NK-92 (cell line): ENCODE measurements around the gene CELA2A.
"Not testable (repeated sequence)": the region's sequence is repeated elsewhere in the genome, so short reads cannot be mapped to it uniquely, and the experiment has no call there.

Experiments
- DNase-seq: peaks from one replicate; lab custom pipeline; 2025; ENCODE audit not compliant: unreplicated experiment; lab: John Stamatoyannopoulos, UW

CELA2A gene

DNA sequence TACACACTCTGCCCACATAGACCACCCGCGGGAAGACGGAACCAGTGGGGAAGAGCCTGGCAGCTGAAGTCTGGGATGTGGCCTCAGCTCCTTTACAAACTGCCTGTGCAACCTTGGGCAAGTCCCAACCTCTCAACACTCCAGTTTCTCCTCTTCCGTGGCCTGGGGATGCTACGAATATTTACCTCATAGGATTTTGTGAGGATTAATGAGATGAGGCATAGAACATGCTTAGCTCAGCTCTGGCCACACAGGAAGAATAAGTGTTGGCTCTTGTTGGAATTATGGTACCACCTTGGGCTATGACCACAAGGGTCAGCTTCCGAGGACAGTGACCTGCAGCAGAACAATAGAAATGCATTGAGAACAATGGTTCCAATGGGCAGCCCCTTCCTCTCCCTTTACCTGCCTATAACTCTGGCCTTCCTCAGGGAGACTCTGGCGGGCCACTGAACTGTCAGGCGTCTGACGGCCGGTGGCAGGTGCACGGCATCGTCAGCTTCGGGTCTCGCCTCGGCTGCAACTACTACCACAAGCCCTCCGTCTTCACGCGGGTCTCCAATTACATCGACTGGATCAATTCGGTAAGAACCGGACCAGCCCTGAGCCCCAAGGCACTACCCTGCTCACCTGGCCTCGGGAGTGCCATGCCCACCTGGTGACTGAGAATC is 10.6 kb downstream of the CELA2A start:
- not testable (repeated sequence) for DNase-seq

DNA sequence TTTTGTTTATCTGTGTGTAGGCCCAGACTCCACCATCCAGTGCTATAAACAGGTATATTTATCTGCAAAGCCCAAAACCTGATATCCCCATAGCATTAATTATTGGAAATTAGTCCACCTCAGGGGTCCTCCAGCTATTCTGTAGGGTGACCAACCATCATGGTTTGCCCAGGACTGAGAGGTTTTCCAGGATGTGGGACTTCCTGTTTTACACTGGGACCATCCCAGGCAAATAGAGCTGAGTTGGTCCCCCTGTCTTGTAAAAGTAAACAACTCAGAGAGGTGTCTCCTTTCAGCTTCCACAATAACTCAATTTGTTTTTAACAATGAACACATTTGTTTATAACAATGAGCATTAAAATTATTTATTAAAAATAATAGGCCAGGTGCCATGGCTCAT is 11.6 kb downstream of the CELA2A start:
- no peak for DNase-seq

DNA sequence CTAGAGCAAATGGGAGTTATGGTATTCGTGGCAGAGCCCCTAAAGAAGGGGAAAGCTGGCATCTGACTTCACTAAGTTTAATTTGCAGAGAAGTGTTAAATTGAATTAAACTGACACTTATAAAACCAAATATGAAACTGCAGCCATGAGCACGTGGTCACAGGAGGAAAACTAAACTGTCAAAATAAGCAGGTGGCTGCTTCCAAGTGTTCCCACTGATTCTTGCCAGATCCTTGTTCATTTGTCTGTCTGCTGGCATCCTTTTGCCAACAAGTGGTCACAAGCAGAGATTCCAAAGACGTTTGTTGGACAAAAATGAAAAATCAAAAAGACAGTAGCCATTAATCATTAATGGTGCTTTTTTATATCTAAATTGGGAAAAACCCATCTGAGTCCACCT is 12.8 kb downstream of the CELA2A start:
- no peak for DNase-seq

DNA sequence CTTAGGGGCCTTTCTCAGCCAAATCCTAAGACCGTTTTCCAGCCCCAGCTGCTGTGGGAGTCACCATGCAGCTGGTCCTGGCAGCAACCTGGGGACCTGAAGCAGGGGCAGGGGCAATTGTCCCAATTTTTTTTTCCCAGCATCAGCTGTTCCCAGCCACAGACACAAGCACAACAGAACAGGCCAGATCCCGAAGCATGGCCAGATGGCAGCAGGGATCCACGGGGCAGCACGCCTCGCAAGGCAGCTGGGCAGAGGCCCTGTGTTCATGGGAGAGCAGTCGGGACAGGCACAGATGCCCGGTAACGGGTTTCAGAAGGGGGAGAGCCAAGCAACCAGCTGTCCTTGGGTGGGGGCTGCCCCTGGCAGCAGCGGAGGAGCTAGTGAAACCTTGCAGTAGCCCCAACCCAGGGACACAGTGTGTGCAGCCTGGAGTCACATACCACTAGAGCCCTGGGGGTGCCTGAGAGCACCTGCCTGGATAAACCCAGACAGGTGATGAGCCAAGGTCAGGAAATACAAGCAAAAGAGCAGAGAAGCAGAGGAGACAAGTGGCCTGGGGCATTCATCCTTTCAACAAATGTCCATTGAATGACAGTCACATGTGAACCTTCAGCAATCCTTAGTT is 13.4 kb downstream of the CELA2A start:
- DNase-seq, result not testable (repeated sequence)

DNA sequence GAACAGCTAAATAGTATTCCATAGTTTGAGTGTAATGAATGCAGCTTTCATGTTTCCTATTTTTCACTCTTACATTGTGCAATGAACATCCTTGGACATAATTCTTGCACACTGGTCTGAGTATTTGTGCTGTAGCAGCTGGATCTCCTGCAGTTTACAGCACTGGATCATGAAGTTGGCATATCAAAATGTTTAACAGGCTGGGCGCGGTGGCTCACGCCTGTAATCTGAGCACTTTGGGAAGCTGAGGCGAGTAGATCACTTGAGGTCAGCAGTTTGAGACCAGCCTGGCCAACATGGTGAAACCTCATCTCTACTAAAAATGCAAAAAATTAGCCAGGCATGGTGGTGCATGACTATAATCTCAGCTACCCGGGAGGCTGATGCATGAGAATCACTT is 14.5 kb downstream of the CELA2A start:
- DNase-seq, result not testable (repeated sequence)

DNA sequence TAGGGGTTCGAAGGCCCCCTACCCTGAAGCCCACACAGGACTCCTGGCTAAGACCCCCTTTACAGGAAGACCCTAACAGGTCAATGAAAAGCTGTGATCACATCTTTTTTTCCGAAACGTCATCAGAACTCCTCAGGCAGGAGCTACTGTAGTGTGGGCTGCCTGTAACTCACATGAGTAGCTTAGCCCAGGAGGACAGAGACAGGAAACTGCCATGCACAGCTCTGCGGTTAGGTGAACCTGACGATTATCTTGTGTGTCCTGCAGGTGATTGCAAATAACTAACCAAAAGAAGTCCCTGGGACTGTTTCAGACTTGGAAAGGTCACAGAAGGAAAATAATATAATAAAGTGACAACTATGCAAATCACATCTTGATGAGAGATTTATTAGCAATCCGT is 15.2 kb downstream of the CELA2A start:
- not testable (repeated sequence) for DNase-seq

DNA sequence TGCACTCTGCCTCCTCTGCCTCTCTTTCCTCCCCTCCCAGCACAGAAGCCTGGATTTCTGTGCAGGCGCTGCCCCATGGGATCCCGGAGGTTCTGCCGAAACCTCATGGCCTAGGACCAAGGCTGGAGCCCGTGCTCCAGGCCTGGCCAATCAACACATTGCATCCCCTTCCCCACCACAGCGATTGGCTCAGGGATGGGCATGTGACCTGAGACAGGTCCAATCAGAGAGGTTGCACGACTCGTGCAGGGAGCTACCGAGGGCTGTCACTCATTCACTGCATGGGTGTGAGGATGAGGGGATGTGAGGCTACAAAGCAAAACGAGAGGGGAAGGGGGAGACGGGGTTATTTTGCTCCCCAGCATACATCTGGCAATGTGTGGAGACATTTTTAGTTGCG is 16.1 kb downstream of the CELA2A start:
- no peak for DNase-seq

DNA sequence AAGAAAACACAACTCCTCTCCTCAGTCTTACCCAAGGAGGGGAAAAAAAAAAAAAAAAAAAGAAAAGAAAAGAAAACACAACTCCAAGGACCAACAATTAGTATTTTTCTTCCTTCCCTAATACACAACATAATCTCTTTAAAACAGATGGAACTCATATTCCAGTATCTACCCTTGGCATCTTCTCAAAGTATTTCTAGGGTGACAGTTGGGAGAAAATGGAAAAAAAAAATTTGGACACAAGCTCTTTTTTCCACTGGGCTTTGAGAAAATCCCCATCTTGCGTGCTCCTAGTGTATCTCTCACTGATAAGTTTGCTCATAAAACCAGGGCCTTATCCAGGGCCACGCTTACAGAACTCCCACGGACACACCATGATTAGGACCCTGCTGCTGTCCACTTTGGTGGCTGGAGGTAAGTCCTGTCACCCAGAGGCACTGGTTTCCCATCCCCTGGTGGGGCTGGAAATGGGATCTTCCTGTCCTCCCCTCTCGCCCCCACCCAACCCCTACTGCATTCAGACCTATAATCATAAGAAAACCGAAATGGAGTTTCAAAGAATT is 19.3 kb downstream of the CELA2A start, which contains the start of gene CELA2B:
Gene CELA2B (plus strand): TSS at position 353 of the 563 bp plus-strand sequence. CDS start 22 bp downstream, at position 375.
- no peak for DNase-seq

DNA sequence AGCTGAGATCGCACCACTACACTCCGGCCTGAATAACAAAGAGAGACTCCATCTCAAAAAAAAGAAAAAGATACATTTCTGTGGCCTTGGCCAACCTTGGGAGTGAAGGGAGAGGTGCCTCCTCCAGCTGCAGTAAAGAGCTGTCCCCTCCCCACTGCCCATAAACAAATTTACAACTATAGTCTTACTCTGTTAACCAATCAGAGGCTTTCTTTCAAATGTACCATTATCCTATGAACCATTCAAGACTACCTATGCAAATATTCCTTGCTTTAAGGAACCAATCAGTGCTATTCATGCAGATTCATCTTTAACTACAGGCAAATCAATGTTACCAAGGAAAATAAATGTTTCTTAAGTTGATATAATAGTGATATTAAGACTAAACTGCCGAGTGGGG is 20.4 kb downstream of the CELA2A start:
- no peak for DNase-seq

DNA sequence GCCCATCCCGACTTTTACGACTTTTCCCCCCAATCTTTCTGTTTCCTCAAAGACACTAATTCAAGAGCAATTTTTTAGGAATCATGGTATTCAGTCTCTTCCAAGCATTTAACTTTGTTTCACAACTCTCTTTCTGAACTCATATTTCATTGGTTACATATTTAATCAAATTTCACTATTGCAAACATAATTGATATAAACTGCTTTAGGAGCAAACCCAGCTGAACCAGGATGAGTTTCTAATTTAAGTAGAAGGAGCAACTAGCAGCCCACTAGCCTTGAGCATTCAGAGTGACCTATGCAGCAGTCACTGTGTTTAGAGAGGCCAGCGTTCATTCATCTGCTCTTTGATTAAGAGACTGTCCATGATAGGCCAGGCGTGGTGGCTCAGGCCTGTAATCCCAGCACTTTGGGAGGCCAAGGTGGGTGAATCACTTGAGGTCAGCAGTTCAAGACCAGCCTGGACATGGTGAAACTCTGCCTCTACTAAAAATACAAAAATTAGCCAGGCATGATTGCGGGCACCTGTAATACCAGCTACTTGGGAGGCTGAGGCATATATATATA is 21.2 kb downstream of the CELA2A start:
- DNase-seq, result no peak

DNA sequence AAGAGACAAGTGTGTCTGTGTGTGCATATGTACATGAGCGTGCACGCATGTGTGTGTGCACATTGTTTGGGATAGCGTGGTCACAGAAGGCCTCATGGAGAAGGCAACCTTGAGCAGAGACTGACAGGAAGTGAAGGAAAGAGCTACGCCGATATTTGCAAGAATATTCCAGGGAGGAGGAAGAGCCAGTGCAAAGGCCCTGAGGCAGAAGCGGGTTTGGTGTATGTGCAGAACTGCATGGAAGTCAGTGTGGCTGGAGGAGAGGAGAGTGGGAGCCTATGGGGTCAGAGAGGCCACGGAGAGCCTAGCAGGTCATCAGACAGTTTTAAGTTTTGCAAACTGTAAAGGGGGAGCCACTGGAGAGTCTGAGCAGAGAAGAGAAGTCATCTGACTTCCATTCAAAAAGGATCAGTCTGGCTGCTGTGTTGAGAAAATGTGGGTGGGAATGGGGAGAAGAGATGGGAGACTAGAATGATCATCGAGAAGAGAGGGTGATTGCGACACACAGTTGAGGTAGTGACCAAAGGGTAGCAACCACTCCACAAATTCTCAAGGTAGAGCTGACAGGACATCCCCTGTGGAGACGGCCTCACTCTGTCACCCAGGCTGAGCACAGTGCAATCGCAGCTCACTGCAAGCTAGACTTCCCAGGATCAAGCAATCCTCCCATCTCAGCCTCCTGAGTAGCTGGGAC is 23.3 kb downstream of the CELA2A start:
- no peak for DNase-seq

DNA sequence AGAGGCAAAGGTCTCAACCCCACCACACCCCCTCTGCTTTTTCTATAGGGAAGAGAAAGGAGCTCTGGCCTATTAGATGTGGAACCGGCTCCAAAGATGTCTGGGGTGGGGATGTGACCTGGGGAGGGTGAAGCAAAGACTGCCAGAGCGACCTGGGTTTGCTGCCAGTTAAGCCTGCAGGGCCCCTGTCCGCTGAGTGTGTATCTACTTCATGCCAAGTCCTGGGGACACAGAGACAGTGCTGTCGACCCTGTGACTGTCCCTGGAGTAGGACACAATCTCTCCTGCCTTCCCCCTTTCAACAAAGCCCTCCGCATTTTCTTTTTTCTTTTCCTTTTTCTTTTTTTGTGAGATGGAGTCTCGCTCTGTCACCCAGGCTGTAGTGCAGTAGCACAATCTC is 25.9 kb downstream of the CELA2A start:
- DNase-seq, result not testable (repeated sequence)

DNA sequence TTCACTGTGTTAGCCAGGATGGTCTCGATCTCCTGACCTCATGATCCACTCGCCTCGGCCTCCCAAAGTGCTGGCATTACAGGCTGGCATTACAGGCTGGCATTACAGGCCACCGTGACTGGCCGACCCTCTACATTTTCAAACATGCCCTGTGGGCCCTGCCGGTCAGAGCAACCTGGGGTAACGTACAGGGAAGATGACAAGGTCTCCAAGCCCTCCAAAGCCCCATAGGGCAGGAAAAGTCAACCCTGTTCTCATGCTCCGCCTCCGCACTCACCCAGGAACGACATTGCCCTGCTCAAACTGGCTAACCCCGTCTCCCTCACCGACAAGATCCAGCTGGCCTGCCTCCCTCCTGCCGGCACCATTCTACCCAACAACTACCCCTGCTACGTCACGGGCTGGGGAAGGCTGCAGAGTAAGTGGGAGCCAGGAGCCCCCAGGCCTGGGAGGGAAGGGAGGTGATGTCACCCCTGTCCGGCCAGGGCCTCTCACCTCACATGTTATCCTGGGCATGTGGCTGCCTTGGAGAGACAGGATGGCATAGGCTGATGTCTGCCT is 26.5 kb downstream of the CELA2A start:
- not testable (repeated sequence) for DNase-seq

DNA sequence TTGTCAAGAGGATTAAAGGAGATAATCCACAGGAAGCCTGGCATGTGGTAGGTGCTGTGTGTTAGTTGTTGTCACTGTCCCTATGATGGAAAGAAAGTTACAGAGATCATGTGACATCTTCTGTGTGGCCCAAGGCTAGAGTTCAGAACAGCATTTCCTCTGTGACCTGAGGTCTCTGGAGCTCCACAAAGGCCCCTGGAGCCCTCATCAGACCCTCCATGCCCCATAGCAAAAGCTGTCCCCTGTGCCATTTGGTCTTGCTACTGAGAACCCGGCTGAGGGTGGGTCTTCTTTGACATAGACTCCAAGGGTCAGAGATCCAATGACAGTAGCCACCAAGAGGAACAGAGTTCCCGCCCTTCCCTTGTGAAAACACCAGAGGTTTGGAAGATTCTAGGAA is 27.4 kb downstream of the CELA2A start:
- no peak for DNase-seq

DNA sequence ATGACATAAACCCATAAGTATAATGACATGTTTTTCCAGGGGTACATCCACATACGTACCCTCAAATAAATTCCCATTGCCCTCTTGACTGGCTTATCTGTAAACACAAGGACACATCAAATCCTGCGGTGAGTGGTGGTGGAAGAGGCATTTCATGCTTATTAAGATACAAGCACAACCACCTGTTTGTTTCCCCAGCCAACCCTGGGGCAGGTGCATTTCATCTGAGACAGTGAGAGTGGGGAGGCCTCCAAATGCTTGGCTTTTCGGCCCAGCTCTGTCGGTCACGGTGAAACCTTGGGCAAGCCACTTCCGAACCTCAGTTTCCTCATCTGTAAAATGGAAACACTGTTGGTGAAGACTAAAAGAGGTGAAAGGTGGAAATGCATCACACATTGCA is 27.9 kb downstream of the CELA2A start:
- DNase-seq, result not testable (repeated sequence)

DNA sequence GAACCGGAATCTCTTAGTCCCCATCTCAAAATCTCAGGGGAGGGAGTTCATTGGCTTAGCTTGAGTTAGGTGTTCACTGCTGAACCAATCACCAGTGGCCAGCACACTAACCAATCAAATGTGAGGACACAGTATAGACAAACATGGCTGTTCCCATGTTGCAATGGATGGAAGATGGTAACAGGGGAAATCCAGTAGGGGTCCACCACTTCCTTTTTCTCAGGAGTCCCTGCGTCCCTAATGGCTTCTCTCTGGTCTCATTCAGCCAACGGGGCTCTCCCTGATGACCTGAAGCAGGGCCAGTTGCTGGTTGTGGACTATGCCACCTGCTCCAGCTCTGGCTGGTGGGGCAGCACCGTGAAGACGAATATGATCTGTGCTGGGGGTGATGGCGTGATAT is 29.1 kb downstream of the CELA2A start:
- no peak for DNase-seq

DNA sequence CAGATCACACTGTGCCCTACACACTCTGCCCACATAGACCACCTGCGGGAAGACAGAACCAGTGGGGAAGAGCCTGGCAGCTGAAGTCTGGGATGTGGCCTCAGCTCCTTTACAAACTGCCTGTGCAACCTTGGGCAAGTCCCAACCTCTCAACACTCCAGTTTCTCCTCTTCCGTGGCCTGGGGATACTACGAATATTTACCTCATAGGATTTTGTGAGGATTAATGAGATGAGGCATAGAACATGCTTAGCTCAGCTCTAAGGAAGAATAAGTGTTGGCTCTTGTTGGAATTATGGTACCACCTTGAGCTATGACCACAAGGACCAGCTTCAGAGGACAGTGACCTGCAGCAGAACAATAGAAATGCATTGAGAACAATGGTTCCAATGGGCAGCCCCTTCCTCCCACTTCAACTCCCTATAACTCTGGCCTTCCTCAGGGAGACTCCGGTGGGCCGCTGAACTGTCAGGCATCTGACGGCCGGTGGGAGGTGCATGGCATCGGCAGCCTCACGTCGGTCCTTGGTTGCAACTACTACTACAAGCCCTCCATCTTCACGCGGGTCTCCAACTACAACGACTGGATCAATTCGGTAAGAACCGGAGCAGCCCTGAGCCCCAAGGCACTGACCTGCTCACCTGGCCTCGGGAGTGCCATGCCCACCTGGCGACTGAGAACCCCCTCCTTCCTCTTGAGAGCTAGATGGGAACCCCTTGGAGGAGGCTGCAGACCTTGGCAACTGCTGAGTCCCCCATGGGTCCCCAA is 30.5 kb downstream of the CELA2A start:
- DNase-seq, result not testable (repeated sequence)

DNA sequence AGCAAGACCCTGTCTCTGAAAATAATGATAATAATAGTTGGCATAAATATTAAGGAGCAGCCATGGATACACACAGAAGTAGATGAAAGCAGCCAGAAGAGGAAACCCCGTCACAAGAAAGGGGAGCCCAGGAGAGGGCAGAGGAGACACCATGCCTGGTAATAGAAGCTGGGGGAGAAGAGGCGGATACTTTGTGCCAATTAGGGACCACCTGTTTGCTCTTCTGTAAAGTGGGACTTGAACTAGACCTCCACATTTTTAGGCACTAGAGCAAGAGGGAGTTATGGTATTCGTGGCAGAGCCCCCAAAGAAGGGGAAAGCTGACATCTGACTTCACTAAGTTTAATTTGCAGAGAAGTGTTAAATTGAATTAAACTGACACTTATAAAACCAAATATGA is 31.8 kb downstream of the CELA2A start:
- DNase-seq, result no peak

DNA sequence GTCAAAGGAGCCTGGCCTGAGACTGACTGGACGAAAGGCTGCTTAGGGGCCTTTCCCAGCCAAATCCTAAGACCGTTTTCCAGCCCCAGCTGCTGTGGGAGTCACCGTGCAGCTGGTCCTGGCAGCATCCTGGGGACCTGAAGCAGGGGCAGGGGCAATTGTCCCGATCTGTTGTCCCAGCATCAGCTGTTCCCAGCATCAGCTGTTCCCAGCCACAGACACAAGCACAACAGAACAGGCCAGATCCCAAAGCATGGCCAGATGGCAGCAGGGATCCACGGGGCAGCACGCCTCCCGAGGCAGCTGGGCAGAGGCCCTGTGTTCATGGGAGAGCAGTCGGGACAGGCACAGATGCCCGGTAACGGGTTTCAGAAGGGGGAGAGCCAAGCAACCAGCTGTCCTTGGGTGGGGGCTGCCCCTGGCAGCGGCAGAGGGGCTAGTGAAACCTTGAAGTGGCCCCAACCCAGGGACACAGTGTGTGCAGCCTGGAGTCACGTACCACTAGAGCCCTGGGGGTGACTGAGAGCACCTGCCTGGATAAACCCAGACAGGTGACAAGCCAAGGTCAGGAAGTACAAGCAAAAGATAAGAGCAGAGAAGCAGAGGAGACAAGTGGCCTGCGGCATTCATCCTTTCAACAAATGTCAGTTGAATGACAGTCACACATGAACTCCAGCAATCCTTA is 32.7 kb downstream of the CELA2A start:
- no peak for DNase-seq

DNA sequence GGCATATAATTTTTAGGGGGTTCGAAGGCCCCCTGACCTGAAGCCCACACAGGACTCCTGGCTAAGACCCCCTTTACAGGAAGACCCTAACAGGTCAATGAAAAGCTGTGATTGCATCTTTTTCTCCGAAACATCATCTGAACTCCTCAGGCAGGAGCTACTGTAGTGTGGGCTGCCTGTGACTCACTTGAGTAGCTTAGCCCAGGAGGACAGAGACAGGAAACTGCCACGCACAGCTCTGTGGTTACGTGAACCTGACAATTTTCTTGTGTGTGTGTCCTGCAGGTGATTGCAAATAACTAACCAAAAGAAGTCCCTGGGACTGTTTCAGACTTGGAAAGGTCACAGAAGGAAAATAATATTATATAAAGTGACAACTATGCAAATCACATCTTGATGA is 34.5 kb downstream of the CELA2A start:
- not testable (repeated sequence) for DNase-seq
